SKM-1 (cell line): Measurements from ENCODE around the gene ANKIB1.
"Not testable (repeated sequence)": the region's sequence is repeated elsewhere in the genome, so short reads cannot be mapped to it uniquely, and the experiment has no call there.

ENCODE experiments used
- DNase-seq: peaks from one replicate; lab custom pipeline; 2025; ENCODE audit not compliant: unreplicated experiment; lab: John Stamatoyannopoulos, UW

The ANKIB1 gene

GRCh38 chr7:92245487-92246359 is at the start of gene ANKIB1, which contains the start of gene KRIT1:
Gene ANKIB1 (plus strand): TSS chr7:92245974. CDS start chr7:92294979, 49,005 bp downstream.
Gene KRIT1 (minus strand): TSS chr7:92245914. CDS start chr7:92242135, 3,779 bp downstream.
- peak; percentile 65 for DNase-seq

GRCh38 chr7:92200791-92201190 is 45.0 kb upstream of the ANKIB1 start:
- no peak for DNase-seq

GRCh38 chr7:92205987-92206386 is 39.8 kb upstream of the ANKIB1 start:
- no peak for DNase-seq

GRCh38 chr7:92206672-92207071 is 39.1 kb upstream of the ANKIB1 start:
- DNase-seq: no peak

GRCh38 chr7:92221766-92222165 is 24.0 kb upstream of the ANKIB1 start:
- DNase-seq: no peak

- DNase-seq: no peak
These were observed 18.8 kb upstream of the ANKIB1 start for GRCh38 chr7:92226981-92227380.

- no peak for DNase-seq
These were observed 17.7 kb upstream of the ANKIB1 start for GRCh38 chr7:92228100-92228499.

GRCh38 chr7:92228742-92229141 is 17.0 kb upstream of the ANKIB1 start:
- DNase-seq: no peak

- DNase-seq: no peak
These were observed 15.2 kb upstream of the ANKIB1 start for GRCh38 chr7:92230547-92230946.

GRCh38 chr7:92242972-92243371 is 2.8 kb upstream of the ANKIB1 start:
- no peak for DNase-seq

GRCh38 chr7:92244808-92245486 is 827 bp upstream of the ANKIB1 start:
- DNase-seq: no peak

- DNase-seq: no peak
These were observed 757 bp downstream of the ANKIB1 start for GRCh38 chr7:92246360-92247101.

GRCh38 chr7:92250603-92251002 is 4.8 kb downstream of the ANKIB1 start:
- DNase-seq: no peak

GRCh38 chr7:92251181-92251580 is 5.4 kb downstream of the ANKIB1 start:
- no peak for DNase-seq

GRCh38 chr7:92253251-92253650 is 7.5 kb downstream of the ANKIB1 start:
- DNase-seq: no peak

GRCh38 chr7:92254800-92255199 is 9.0 kb downstream of the ANKIB1 start:
- DNase-seq: not testable (repeated sequence)

GRCh38 chr7:92255308-92255707 is 9.5 kb downstream of the ANKIB1 start:
- DNase-seq: no peak

GRCh38 chr7:92259062-92259461 is 13.3 kb downstream of the ANKIB1 start:
- no peak for DNase-seq

- no peak for DNase-seq
These were observed 14.0 kb downstream of the ANKIB1 start for GRCh38 chr7:92259610-92260247.

- no peak for DNase-seq
These were observed 14.5 kb downstream of the ANKIB1 start for GRCh38 chr7:92260248-92260781.
